IPS-18c (cell line): ENCODE data around the gene ACTG1.

ENCODE experiments used
- H3K4me3 ChIP-seq: 2 replicates; pipeline ENCODE4 v1.7.0; 2013; ENCODE audit warnings: low read depth, mild to moderate bottlenecking, low read length, moderate library complexity; ENCODE audit not compliant: insufficient read depth
- H3K9me3 ChIP-seq: one replicate; pipeline ENCODE4 v1.6.1; 2013; ENCODE audit warnings: mild to moderate bottlenecking, low read length, moderate library complexity; ENCODE audit not compliant: control insufficient read depth, insufficient read depth

Gene ACTG1

DNA sequence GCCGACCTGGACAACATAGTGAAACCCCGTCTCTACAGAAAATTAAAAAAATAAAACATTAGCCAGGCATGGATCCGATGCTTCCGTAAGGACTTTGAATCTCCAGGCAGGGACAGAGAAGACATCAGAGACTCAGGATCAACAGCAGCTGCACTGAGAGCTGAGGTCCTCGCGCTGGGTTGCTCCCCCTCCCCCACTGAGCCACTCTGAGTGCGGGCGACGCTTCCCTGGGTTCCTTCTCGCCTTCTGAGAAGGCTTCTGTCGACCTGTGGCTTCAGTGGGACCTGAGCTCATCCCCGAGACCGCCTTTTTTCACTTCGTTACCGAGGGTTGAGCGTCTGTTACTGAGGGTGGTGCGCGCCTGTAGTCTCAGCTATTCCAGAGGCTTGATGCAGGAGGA lies 20.4 kb downstream of the ACTG1 start:
- Histone ChIP-seq H3K4me3 (no peak overlapping the region; the same call in 1 of the 2 replicates), H3K9me3 (no peaks in the 10 kb centered on the region)

- Histone ChIP-seq H3K9me3 (no peaks in the 10 kb centered on the region), H3K4me3 (no peak overlapping the region; the same call in 1 of the 2 replicates)
These were observed 20.8 kb downstream of the ACTG1 start for GRCh38 chr17:81491761-81492160.

GRCh38 chr17:81491181-81491581 lies 21.4 kb downstream of the ACTG1 start:
- no peaks in the 10 kb centered on the region for H3K9me3 ChIP-seq
- no peak overlapping the region for H3K4me3 ChIP-seq

DNA sequence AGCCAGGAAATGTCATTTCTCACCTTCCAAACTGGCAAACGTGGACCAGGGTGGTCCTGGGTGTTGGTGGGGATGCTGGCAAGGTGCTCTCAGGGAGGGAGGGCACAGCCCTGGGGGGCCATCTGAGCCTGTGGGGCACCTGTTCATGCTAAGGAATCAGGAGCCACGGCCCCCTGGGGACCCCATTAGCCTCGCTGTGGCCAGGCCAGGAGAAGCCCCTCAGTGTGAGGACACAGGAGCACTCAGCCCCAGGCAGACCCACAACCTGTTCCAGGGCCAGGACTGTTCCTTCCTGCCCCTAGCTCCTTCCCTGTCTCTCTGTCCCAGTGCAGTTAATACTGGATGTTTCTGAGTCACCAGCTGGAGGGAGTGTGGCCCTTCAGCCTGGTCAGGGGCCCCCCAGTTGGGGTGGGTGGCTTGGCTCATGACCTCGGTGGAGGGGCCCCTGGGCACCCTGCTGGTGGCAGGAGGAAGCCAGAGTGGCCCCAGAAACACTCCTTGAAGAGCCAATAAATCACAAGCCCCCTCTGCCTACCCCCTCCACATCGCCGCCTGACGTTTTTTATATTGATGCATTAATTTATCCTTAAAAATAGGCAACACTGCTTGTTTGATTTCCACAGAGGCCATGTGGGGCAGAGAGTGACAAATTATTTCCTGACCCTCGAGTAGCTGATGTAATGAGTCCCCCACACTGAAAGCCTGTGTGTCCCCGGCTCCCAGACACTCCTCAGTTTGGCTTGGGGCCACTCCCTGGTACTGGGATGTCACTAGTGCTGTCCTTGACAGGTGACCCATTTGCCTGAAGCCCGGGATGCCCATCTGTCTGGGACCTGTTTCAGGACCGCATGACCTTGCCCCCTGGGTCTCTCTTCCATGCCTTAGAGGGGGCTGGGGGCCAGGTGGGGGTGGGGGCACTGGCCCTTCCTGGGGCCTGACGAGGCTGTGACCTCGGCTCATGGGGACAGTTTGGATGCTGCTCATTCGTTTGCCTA lies 22.3 kb downstream of the ACTG1 start:
- H3K9me3 ChIP-seq = no peaks in the 10 kb centered on the region
- peak overlapping the region; percentile 16 for H3K4me3 ChIP-seq

GRCh38 chr17:81489012-81489997 lies 23.3 kb downstream of the ACTG1 start:
- peak overlapping the region; percentile 16 for H3K4me3 ChIP-seq
- H3K9me3 ChIP-seq = no peaks in the 10 kb centered on the region

GRCh38 chr17:81488276-81488860 lies 24.2 kb downstream of the ACTG1 start:
- H3K9me3 ChIP-seq = no peaks in the 10 kb centered on the region
- peak overlapping the region; percentile 55 for H3K4me3 ChIP-seq

DNA sequence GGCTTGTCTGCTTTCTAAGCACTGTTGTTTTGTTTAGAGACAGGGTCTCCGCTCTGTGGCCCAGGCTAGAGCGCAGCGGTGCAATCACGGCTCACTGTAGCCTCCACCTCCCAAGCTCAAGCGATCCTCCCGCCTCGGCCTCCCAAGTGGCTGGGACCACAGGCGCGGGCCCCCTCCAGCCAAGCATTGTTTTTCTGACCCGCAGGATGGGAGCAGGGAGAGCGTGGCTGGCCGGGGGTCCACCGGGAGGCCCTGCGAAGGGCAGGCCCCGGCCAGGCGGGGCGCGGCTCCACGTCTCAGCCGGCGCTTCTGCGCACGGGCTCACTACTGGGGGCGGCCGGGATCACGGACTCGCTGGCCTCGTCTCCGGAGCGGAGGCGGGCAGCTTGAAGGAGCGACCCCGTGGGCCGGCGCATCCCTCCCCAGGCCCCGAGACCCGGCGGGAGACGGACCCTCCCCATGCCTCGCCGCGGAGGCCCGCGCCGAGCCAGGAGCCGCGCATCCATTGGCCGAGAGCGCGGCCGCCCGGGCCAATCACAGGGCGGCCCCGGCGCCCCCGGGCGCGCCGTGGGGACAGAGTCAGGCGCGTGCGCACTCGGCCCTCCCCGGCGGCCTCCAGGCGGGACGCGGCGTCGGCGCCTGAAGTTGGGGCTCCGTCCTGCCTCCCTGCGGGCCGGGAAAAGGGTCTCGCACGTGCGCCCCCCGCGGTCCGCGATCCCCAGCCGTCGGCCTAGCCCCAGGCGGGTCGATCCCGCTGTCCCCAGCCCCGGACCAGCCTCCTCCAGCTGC lies 24.9 kb downstream of the ACTG1 start:
- Histone ChIP-seq H3K9me3 (no peaks in the 10 kb centered on the region), H3K4me3 (peak overlapping the region; percentile 55)

DNA sequence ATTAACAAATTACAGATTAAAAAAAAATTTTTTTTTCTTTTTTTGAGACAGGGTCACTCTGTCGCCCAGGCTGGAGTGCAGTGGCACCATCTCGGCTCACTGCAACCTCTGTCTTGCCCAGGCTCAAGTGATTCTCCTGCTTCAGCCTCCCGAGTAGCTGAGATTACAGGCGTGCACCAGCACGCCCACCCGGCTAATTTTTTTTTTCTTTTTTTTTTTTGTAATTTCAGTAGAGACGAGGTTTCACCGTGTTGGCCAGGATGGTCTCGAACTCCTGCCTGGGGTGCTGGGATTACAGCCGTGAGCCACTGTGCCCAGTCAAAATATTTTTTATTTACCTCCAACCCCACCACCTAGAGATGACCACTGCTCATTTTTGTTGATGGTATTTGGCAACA lies 25.5 kb downstream of the ACTG1 start:
- Histone ChIP-seq H3K4me3 (peak overlapping the region; percentile 55; the same call in 1 of the 2 replicates), H3K9me3 (no peaks in the 10 kb centered on the region)

GRCh38 chr17:81486199-81486810 lies 26.3 kb downstream of the ACTG1 start:
- Histone ChIP-seq H3K9me3 (no peaks in the 10 kb centered on the region), H3K4me3 (no peak overlapping the region)

DNA sequence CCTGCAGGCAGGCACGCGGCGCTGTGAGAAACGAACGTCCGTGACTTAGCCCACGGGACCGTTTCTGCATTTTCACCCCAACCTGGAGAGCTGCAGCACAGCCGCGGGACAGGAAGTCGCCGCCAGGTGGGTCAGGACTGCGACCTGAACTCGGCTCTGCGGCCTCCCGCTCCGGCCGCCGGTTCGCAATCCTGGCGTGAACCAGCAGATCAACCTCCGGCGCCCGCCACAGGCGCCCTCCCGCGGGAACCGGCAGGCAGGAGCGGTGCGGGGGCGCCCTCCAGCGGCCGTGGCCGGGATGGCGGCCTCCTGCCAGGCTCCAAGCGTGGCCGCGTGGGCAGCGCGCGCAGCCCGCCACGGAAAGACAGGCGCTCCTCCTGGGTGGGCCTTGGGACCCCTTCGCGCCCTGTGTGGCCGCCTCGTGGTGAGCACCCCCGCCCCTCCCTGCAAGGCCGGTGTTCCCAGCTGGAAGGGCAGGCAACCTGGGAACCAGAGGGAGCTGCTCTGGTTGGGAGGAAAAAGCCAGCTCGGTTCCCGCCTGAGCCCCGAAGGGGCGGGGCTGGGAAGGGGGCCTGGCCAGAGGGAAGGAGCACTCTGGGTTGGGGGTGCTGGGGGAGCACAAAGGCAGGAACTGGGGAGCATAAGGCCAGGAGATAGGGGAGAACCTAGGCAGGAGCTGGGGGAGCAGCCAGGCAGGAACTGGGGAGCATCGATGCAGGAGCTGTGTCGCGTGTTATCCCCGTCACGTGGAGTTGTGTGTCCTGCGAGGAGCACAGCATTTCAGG lies 28.2 kb downstream of the ACTG1 start:
- peak overlapping the region; percentile 53 for H3K4me3 ChIP-seq

GRCh38 chr17:81483862-81484194 lies 28.8 kb downstream of the ACTG1 start:
- Histone ChIP-seq H3K9me3 (no peaks in the 10 kb centered on the region), H3K4me3 (peak overlapping the region; percentile 53)

More for the DNA sequence above, 28.2 kb downstream of the ACTG1 start:
- no peaks in the 10 kb centered on the region for H3K9me3 ChIP-seq

DNA sequence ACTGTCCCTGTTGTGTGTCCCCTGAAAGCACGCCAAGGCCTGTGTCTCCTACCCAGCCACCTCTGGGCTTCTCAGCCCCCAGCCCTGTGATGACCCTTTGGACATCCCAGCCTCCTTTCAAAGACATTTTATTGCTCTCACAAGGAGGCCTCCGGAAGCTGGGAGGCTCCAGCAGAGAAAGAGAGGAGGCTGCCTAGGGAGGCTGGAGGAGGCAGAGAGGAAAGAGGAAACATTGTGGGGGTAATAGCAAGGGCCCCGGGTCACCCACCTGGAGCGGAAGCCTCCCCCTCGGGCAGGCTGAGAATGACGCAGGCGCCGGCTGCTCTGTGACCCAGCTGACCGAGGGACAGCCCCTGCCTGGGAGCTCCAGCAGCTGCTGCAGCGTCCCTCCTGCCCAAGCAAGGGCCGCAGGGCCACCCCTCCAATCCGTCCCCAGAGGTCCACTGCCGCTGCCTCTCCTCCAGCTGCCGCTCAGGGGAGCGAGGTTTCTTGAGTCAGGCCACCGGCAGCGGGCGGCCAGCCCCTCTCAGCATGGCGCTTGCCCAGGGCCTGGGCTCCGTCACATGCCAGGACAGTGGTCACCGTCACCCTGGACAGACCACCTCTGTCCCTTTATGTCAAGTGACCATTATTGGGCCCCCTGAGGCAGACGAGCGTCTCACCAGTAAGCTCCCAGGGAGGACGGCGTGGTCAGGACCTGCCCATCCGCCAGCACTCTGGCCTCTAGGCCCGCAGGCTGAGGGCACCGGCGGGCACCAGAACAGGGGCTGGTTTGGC lies 29.3 kb downstream of the ACTG1 start:
- 0 out of 2 replicates have a peak overlapping the region, but pooled peaks have one; percentile 53 for H3K4me3 ChIP-seq
- no peaks in the 10 kb centered on the region for H3K9me3 ChIP-seq

DNA sequence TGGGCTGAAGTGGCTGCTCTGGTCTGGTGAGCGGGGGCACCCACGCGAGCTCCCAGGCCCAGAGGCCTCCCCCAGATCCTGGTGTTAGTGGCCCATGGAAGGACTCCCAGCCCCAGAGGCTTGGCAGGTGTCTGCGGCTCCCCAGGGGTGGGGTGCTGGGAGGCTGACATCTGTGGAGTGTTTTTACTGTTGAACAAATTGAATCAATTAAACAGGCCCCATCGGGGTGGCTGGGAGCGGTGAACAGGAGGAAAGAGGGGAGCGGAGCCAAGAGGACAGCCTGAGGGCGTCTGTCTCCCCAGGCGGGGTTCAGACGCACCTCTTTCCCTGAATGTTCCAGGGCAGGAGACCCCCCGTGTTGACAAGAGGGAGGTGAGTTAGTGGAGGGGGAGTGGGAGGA lies 29.9 kb downstream of the ACTG1 start:
- H3K4me3 ChIP-seq = no peak overlapping the region
- H3K9me3 ChIP-seq = no peaks in the 10 kb centered on the region

GRCh38 chr17:81481815-81482505 lies 30.6 kb downstream of the ACTG1 start:
- H3K9me3 ChIP-seq = no peaks in the 10 kb centered on the region
- H3K4me3 ChIP-seq = peak overlapping the region; percentile 31; the same call in 1 of the 2 replicates
